Measurements from ENCODE around the gene TMEM127. TPM values are rescaled to one million over a fixed set of nuclear protein-coding genes. Genes with fewer than 3 reads are reported as not detected.
"Not testable (repeated sequence)": the region's sequence is repeated elsewhere in the genome, so short reads cannot be mapped to it uniquely, and the experiment has no call there.

Gene TMEM127
- polyA plus RNA-seq, 3 donors = 42.9 to 47.4 (median 44.0) TPM

GRCh38 chr2:96243843-96244242 lies 22.0 kb downstream of the TMEM127 start:
- no peak for DNase-seq (ENCODE audit: low read depth in 3 of 3, low spot score in 2 of 3)

DNA sequence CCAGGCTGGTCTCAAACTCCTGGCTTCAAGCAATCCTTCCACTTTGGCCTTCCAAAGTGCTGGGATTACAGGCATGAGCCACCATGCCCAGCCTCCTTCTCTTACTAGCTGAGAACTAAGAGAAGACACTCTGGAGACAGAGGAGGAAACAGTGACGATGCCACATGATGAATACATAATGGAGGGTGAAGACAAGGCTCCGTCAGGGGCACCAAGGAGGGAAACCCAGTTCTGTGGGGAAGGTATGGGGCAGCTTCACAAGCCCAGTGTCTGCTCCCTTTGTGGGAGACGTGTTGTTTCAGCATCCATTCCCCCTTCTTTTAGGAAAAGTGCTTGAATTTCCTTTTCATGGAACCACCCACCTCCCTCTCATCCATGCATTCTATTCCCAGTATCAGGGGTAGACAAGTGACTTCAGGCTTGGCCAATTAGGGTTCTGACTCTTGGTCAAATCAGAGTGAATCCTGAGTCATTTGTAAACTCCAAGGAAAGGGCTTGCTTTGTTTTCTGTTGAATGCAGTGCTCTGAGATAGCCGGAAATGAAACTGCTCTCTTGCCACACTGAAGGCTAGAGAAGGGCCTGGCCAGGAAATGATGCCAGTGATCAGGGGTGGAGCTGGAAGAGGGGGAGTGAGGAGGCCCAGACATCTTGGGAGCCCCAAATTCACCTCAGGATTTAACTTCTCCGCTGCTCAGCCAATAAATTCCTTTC lies 23.7 kb downstream of the TMEM127 start:
- no peak for DNase-seq (ENCODE audit: low read depth in 3 of 3, low spot score in 2 of 3)

DNA sequence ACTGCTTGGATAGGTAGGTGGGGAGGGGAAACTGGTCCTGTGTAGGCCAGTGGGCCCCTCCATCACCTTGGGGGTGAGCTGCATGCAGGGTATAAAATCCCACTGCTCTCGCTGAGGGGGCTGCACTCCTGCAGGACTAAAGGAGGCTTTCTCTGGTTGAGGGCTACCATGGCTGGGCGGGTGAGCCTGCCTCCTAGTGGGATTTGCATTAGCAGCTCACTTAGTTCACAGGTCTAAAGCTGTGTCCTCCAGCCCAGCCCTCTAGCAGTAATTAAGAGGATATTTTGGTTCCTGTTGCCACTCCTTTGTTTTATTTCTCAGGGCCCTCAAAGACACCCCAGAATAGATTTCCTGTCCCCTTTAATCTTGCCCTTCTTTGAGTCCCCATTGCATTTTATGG lies 24.6 kb downstream of the TMEM127 start:
- DNase-seq (ENCODE audit: low read depth in 3 of 3, low spot score in 2 of 3) = no peak

DNA sequence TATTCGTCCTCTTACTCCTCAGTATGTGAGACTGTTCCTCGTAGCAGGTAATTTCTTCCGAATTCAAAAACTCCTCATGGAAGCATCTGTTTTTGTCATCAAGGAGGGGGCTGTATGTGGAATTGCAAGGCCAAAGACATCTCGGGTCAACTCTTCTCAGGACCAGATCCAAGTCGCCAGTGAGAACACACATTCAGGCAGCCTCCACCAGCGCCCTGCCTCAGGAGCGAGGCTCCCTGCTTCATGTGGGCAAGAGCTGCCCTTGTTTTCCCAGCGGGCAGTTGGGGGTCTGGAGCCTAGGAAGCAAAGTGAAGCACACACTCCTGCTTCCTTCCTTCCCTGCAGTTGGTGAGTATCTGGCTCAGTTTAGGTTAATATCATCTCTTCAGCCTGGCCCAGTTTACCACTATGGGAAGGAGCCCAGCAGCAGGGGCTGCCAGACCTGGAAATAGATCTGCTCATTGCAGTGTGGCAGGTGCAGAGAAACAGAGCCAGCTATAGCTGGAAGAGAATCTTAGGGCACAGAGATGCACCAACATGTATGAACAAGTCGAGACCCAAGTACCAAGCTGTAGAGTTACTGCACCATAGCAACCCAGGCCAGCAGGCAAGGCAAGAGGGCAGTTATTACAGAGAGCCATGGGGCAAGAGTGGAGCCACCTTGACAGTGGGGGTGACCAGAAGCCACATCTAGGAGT lies 25.3 kb downstream of the TMEM127 start:
- DNase-seq (ENCODE audit: low read depth in 3 of 3, low spot score in 2 of 3) = no peak

DNA sequence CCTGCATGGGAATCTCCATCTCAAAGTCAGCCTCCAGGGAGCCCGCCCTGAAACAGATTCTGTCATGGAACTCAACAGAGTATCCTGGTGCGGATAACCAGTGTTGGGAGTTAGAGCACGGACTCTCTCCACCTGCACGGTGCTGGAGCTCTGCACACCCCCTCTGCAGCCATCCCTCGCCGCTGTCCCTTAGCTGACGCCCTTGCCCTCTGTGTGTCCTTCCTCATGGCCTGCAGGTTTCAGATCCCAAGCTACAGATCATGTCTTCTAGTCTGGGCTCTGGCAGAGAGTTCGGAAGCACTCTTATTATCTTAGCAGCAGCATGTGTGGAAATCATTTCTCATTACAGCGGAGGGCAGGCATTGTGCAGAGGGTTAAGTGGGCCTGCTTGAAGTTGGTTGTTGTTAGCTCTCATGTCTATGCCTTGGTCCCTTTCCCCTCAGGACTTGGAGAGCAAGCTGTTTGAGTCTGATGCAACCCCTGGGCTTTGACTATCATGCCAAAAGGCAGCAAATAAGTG lies 26.0 kb downstream of the TMEM127 start:
- no peak for DNase-seq (ENCODE audit: low read depth in 3 of 3, low spot score in 2 of 3)

DNA sequence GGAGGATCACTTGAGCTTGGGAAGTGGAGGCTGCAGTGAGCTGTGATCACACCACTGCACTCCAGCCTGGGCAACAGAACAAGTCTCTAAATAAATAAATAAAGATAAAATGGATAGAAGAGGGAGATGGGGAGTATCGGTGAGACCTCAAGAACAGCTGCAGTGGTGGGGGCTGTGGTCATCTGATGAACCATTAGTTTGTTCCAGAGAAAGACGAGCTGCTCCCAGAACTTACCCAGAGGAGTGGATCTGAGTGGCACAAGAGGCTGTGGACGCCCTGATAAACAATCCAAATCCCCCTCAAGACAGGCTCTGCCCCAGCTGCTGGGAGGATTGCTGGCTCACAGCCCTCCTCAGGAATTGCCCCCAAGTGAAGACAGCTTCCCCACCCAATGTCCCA lies 26.7 kb downstream of the TMEM127 start:
- no peak for DNase-seq (ENCODE audit: low read depth in 3 of 3, low spot score in 2 of 3)

DNA sequence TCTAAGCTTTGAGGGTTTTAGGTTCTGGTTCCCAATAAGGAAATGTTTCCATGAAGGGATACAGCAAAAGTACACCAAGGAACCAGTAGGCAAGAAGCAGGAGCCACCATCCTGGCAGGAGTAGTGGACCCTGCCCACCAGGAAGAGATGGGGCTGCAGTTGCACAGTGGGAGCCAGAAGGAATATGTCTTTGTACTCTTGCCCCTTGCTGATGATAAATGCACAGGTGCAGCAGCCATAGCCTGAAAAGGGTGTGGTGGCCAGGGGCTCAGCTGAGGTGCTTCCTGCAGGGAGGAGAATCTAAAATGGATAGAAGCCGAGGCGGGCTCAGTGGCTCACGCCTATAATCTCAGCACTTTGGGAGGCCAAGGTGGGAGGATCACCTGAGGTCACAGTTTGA lies 27.5 kb downstream of the TMEM127 start:
- DNase-seq (ENCODE audit: low read depth in 3 of 3, low spot score in 2 of 3) = no peak

DNA sequence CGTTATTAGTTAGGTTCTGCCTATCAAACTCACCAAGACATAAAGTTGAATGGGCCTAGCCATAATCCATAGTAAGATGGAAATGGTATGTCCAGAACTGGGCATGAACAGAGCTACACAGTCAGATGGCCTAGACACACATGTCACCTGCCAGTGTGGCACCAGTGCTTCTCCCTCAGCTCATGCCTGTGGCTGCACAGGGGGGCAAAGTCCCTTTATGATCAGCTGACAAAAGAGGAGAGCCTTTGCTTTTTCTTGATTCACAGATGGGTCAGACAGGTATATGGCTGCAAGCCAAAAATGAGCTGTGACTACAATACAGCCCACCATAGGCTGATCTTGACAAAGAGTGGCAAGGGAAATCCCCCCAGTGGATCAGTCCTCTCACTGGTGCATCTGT lies 28.9 kb downstream of the TMEM127 start:
- DNase-seq (ENCODE audit: low read depth in 3 of 3, low spot score in 2 of 3) = no peak

GRCh38 chr2:96233880-96234316 lies 31.9 kb downstream of the TMEM127 start:
- no peak for DNase-seq (ENCODE audit: low read depth in 3 of 3, low spot score in 2 of 3)

DNA sequence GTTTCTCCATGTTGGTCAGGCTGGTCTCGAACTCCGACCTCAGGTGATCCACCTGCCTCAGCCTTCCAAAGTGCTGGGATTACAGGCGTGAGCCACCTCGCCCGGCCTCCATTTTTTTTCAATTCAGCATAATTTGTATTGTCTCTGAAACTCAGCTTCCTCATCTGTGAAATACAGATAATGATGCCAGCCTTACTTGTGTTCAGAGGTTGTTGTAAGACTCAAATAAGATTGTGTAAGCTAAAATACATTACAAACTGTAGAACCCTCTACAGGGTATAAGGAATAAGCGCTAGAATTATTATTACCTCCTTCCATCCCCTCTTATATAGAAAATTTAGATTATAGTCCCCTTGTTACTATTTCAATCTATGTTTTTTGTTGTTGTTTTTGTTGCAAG lies 32.4 kb downstream of the TMEM127 start:
- DNase-seq (ENCODE audit: low read depth in 3 of 3, low spot score in 2 of 3) = no peak

DNA sequence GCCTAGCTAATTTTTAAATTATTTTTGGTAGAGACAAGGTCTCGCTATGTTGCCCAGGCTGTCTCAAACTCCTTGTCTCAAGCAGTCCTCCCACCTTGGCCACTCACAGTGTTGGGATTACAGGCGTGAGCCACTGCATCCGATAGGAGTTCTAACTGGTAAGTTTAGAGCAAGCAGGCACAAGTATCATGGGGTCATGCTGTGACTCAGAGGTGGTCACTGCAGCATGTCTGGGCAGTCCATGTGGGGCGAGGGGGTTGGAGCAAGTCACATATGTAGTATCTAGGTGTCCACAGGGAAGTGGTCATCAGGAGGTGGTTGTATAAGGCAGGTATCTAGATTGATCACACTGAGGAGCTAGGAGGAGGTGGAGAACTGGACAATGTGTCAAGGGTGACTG lies 34.5 kb downstream of the TMEM127 start:
- no peak for DNase-seq (ENCODE audit: low read depth in 3 of 3, low spot score in 2 of 3)

DNA sequence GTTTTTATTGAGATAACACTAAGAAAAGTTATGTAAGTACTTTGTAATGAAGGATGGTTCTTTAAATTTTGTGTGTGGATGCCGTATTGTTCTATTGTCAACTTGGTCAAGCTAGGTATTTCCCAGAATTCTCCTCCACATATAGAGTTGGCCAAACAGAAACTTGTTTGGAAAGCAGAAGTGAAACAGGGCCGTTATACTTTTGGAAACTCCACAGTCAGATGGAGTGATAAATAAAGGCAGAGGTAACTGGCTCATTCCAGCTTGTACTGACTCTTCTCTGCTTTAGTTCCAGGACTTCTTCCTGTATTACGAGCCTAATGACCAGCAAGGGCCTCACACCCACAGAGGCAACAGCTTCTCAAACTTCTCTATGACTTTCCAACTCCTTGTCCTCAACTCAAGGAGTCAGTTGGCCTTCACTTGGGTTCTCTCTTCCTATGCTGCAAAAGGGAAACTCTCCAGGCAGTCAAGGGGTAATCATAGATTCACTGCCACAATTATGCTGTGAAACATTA lies 40.7 kb downstream of the TMEM127 start:
- DNase-seq (ENCODE audit: low read depth in 3 of 3, low spot score in 2 of 3) = no peak

- not testable (repeated sequence) for DNase-seq (ENCODE audit: low read depth in 3 of 3, low spot score in 2 of 3)
Measured at GRCh38 chr2:96221106-96221505, 44.7 kb downstream of the TMEM127 start.

DNA sequence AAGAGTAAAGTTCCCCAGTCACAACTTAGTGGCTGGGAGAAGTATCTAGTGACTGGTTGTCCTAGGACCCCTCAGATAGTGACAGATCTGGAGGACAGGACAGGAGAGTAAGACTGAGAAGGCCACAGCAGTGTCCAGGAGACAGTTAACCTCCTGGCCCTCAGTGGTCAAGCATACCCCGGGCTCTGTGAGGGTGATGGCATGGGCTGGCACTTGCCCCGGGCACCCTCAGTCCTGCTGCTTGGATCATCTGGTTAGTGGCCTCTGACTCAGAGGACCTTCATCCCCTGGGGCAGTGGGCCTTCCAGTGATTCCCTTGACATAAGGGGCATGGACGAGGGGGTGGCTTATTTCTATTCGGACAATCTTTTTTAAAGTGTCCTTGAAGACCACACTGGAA lies 45.8 kb downstream of the TMEM127 start:
- DNase-seq (ENCODE audit: low read depth in 3 of 3, low spot score in 2 of 3) = not testable (repeated sequence)

DNA sequence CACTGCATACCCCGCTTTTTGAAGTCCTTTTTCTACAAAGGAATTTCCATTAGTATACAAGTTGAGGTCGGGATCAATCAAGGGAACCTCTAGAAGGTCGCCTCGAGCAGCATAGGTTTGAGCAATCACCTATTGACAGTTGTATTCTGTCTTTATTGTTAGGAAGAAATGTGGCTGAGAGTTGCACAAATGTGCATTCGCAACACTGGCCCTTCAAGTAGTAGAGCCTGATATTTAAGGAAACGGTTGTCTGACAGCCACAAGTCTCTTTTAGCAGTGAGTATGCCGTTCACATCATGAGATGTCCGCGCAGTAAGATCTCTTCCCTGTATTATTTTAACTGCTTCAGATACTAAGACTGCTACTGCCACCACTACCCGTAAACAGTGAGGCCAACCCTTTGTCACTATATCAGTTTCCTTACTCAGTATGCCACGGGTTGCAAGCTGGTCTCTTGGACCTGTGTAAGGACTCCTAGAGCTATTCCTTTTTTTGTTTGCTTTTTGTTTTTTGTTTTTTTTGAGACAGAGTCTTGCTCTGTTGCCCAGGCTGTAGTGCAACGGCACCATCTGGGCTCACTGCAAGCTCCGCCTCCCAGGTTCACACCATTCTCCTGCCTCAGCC lies 47.2 kb downstream of the TMEM127 start:
- DNase-seq (ENCODE audit: low read depth in 3 of 3, low spot score in 2 of 3) = no peak

DNA sequence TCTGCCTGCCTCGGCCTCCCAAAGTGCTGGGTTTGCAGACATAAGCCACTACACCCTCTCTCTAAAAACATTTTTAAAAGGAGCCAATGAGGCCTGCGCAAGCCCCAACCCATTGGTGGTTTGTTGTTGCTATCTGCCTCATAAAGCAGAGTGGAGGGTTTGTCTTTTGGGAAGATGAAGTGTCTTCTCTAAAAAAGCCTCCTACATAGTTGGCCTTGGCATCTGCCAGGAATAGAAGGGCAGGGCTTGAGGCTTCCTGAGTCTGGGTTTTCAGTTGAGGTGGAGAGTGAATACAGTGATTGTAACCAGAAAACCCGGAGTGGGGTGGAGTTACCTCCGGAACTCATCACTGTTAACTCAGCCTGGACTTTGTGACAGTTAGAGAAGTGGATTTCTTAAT lies 51.2 kb downstream of the TMEM127 start:
- DNase-seq (ENCODE audit: low read depth in 3 of 3, low spot score in 2 of 3) = no peak

DNA sequence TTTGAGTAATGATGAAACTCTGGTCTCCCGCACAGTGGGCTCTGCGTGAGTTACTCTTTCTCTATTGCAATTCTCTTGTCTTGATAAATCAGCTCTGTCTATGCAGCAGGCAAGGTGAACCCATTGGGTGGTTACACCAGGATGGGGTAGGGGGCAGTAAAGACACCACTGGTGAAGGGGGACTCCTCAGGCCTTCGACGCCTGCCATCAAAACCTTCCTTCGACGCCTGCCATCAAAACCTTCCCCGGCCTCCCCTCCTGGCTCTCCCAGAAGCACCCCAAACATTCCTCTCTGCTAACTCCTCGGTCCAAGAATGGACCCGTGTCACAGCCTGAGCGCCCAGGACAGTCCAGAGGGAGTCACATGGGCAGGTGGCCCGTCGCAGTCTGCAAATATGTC lies 52.4 kb downstream of the TMEM127 start:
- no peak for DNase-seq (ENCODE audit: low read depth in 3 of 3, low spot score in 2 of 3)

DNA sequence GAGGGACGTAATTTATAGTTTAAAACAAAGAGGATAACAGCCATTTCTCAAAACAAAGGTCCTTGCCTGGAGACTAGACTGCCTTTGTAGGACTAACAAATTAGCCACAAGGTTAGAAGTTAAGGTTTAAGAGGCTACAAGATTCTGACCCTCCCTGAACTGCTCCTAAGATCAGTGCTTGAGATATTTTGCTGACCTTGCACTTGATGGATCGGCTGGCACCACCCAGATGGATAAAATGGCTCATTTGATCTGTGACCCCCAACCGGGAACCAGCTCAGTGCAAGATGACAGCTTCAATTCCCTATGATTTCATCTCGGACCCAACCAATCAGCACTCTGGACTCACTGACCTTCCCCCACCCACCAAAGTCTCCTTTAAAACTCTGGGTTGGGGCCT lies 53.5 kb downstream of the TMEM127 start:
- no peak for DNase-seq (ENCODE audit: low read depth in 3 of 3, low spot score in 2 of 3)

- DNase-seq (ENCODE audit: low read depth in 3 of 3, low spot score in 2 of 3) = no peak
Measured at GRCh38 chr2:96209729-96210085, 56.1 kb downstream of the TMEM127 start.

DNA sequence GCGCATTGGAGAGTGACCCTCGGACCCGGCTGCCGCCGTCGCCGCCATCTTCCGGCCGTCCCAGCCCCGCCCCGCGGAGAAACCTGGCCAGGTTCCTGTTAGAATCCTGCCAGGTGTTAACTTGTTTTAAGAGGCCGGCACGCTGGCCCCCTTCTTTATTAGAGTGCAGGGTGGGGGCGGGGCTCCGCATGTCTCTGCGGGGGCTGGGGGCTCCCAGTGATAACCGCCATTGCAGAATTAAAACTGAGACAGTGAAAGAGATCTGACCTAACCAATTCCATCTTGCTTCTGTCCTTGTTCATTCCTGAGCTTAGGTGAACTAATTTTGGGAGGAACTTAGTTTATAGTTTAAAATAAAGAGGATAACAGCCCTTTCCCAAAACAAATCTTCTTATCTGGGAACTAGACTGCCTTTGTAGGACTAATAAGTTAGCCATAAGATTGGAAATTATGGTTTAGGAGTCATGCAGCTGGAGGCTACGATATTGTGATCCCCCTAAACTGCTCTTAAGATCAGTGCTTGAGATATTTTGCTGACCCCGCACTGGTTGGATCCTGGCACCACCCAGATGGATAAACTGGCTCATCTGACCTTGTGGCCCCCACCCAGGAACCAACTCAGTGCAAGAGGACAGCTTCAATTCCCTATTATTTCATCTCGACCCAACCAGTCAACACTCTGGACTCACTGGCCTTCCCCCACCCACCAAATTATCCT lies 56.6 kb downstream of the TMEM127 start:
- DNase-seq (ENCODE audit: low read depth in 3 of 3, low spot score in 2 of 3) = no peak
